ENCODE results near the gene VASH1. TPM values are rescaled to one million over a fixed set of nuclear protein-coding genes. Genes with fewer than 3 reads are reported as not detected.

VASH1 gene
- polyA plus RNA-seq, 1 donor (not counting 4 experiments of a cell fraction or from before 2014, with no cell fraction given), result 0.12 TPM

DNA sequence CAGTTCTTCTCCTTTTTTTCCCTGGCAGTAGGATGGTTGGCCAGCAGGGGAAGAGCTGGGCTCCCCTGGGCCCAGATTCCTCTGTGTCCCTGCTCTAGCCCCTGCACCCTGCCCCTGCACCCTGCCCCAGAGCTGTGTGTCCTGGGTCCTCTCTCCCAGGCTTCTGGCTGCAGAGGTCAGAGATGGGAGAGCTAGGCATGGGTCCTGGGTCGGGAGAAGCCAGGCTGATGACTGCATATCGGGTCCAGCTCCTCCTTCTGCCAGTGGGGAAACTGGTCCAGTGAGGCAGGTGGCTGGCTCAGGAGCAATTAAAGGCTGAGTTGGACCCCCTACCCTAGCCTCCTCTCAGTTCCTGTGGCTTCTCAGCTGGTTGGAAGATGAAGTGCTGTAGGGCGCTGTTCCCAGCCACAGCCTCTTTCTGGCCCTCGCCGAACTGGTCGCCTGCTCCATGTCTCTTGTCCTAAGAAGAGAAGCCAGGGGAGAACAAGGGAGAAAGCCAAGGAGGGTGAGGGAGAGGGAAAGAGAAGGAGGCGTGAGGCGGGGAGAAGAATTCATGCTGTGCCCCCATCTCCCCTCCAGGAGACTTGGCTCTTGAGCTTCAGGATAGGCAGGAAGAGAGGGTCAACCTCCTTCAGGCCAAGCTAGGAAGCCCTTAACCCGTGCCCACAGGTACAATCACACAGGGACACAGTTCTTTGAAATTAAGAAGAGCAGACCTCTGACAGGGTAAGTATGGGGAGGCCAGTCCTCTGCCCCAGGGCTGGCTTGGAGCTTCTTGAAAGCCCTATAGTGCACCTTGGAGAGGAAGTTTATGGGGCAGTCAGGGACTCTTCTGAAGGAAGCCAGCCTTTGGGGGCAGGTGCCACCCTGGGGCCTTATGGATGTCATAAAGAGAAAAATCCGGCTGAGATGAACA, 9.5 kb downstream of the VASH1 start:
- Histone ChIP-seq H3K9me1 (ENCODE audit: control insufficient read depth, extremely low read depth, insufficient read depth, low read length) (no peaks in the 10 kb centered on the region), H3K27ac (ENCODE audit: control insufficient read depth, insufficient read depth, low read length) (no peak overlapping the region), H3K4me3 (ENCODE audit: control insufficient read depth in 2 of 3, extremely low read depth in 1 of 3, insufficient read depth in 2 of 3, low read depth in 1 of 3, low read length in 3 of 3) (no peak overlapping the region), H3K4me1 (ENCODE audit: control insufficient read depth, extremely low read depth, insufficient read depth, low read length) (peaks cover 10% of the 10 kb centered on the region), H3K27me3 (ENCODE audit: control insufficient read depth, extremely low read depth, insufficient read depth, low read length) (peaks cover 24% of the 10 kb centered on the region), H3K9me3 (ENCODE audit: control insufficient read depth, low read depth, low read length) (no peaks in the 10 kb centered on the region), H3K9ac (ENCODE audit: control insufficient read depth, extremely low read depth, insufficient read depth, low read length) (no peak overlapping the region), H2AFZ (ENCODE audit: control insufficient read depth, low read length) (no peak overlapping the region), H3K36me3 (ENCODE audit: control insufficient read depth in 2 of 2, extremely low read depth in 1 of 2, insufficient read depth in 2 of 2, low read length in 2 of 2) (no peaks in the 10 kb centered on the region), H3K4me2 (ENCODE audit: control insufficient read depth, extremely low read depth, insufficient read depth, low read depth, low read length) (no peak overlapping the region), H4K20me1 (ENCODE audit: control insufficient read depth, extremely low read depth, insufficient read depth, low read length) (no peaks in the 10 kb centered on the region), H3K79me2 (ENCODE audit: control insufficient read depth, insufficient read depth, low read length) (no peaks in the 10 kb centered on the region)
- DNase-seq (ENCODE audit: low read depth, low spot score) (no peak), FAIRE-seq (no peak)
- TF ChIP-seq, protein P1, sequence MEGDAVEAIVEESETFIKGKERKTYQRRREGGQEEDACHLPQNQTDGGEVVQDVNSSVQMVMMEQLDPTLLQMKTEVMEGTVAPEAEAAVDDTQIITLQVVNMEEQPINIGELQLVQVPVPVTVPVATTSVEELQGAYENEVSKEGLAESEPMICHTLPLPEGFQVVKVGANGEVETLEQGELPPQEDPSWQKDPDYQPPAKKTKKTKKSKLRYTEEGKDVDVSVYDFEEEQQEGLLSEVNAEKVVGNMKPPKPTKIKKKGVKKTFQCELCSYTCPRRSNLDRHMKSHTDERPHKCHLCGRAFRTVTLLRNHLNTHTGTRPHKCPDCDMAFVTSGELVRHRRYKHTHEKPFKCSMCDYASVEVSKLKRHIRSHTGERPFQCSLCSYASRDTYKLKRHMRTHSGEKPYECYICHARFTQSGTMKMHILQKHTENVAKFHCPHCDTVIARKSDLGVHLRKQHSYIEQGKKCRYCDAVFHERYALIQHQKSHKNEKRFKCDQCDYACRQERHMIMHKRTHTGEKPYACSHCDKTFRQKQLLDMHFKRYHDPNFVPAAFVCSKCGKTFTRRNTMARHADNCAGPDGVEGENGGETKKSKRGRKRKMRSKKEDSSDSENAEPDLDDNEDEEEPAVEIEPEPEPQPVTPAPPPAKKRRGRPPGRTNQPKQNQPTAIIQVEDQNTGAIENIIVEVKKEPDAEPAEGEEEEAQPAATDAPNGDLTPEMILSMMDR (optimal IDR thresholded peaks at IDR 0.05 in 1 of 3, IDR thresholded peaks at IDR 0.05 in 1 of 3, conservative IDR thresholded peaks at IDR 0.05 in 1 of 3; ENCODE audit: extremely low read depth in 1 of 3, insufficient read depth in 2 of 3, low read length in 3 of 3), result peak in 1 of 3 experiments; percentile 2
- TF ChIP-seq EZH2 (IDR thresholded peaks at IDR 0.05; ENCODE audit: low read length), result no peak
- dilution Hi-C loops (cut with MboI; ENCODE audit: extremely low pct_ligation_motif_present, low sequenced_read_pairs), result no loop called here

DNA sequence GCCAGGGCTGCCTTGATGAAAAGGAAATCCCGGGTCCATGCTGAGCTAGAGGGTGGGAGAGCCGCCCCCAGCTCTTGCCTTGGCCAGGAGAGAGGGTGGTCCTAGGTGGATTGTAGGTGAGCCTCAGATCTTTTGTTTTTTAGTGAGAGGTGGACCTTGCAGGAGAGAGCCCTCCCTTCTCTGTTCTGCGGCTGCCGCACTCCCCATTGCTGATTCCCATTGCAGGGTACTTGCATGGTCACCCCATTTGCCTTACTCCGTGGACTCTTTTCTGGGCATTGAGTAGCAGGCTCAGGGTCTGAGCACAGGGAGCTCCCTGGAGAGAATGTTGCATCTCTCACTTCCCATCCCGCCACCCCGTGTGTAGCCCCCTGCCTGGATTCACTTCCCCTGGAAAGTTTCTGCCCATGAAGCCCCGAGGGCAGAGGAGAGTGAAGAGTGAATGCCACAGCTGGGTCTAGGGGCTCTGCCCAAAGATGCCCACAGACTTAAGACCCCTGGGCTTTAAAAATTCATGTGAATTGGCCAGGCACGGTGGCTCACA, 10.2 kb downstream of the VASH1 start:
- Histone ChIP-seq H3K79me2 (ENCODE audit: control insufficient read depth, insufficient read depth, low read length) (no peaks in the 10 kb centered on the region), H3K9me3 (ENCODE audit: control insufficient read depth, low read depth, low read length) (no peaks in the 10 kb centered on the region), H3K9me1 (ENCODE audit: control insufficient read depth, extremely low read depth, insufficient read depth, low read length) (no peaks in the 10 kb centered on the region), H3K27me3 (ENCODE audit: control insufficient read depth, extremely low read depth, insufficient read depth, low read length) (peaks cover 19% of the 10 kb centered on the region), H2AFZ (ENCODE audit: control insufficient read depth, low read length) (no peak overlapping the region), H3K4me3 (ENCODE audit: control insufficient read depth in 2 of 3, extremely low read depth in 1 of 3, insufficient read depth in 2 of 3, low read depth in 1 of 3, low read length in 3 of 3) (no peak overlapping the region), H3K4me1 (ENCODE audit: control insufficient read depth, extremely low read depth, insufficient read depth, low read length) (peaks cover 10% of the 10 kb centered on the region), H4K20me1 (ENCODE audit: control insufficient read depth, extremely low read depth, insufficient read depth, low read length) (no peaks in the 10 kb centered on the region), H3K36me3 (ENCODE audit: control insufficient read depth in 2 of 2, extremely low read depth in 1 of 2, insufficient read depth in 2 of 2, low read length in 2 of 2) (no peaks in the 10 kb centered on the region), H3K27ac (ENCODE audit: control insufficient read depth, insufficient read depth, low read length) (no peak overlapping the region), H3K4me2 (ENCODE audit: control insufficient read depth, extremely low read depth, insufficient read depth, low read depth, low read length) (no peak overlapping the region), H3K9ac (ENCODE audit: control insufficient read depth, extremely low read depth, insufficient read depth, low read length) (no peak overlapping the region)
- DNase-seq (ENCODE audit: low read depth, low spot score), result no peak
- dilution Hi-C loops (cut with MboI; ENCODE audit: extremely low pct_ligation_motif_present, low sequenced_read_pairs), result no loop called here
- no peak for FAIRE-seq
- TF ChIP-seq, protein P1 (optimal IDR thresholded peaks at IDR 0.05 in 1 of 3, IDR thresholded peaks at IDR 0.05 in 1 of 3, conservative IDR thresholded peaks at IDR 0.05 in 1 of 3; ENCODE audit: extremely low read depth in 1 of 3, insufficient read depth in 2 of 3, low read length in 3 of 3), result no peak
- TF ChIP-seq EZH2 (IDR thresholded peaks at IDR 0.05; ENCODE audit: low read length), result no peak

All from keratinocyte (primary cell).